Stimulated activated CD4-positive, alpha-beta T cell treated with anti-CD3 and anti-CD28 coated beads, Interleukin-1b, Interleukin-23, amount 100 ng/mL, for 48 hours (primary cell): Measurements from ENCODE around the gene SS18L1.

ENCODE experiments used
- DNase-seq: peaks from one replicate; pipeline ENCODE4 v3.0.0-alpha.2; 2020

Gene SS18L1

GRCh38 chr20:62197801-62198200 is 54.2 kb downstream of the SS18L1 start:
- no peak for DNase-seq

DNA sequence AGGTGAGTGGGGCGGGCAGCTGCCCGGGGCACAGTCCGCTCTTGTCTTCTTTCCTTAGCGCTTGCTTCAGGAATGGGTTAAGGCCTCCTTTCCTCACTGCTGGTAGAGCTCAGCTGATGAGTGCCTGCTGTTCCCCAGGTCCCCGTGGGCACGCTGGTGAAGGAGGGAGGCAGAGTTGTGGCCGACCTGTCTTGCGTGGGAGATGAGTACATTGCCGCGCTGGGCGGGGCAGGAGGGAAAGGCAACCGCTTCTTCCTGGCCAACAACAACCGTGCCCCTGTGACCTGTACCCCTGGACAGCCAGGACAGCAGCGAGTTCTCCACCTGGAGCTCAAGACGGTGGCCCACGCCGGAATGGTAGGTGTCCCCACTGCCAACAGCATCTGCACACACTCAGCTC is 54.9 kb downstream of the SS18L1 start:
- DNase-seq: no peak

DNA sequence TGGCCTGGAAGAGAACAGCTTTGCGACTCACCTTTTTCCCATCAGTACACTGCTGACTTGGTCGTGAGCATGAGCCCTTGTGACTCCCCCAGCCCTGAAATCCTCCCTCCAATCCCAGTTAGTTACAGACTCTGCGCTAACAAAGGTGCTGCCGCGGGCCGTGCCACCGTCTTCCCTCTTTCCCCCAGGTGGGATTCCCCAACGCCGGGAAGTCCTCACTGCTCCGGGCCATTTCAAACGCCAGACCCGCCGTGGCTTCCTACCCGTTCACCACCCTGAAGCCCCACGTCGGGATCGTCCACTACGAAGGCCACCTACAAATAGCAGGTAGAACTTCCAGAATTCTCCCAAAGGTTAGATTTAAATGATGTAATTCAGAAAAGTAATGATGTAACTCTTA is 55.4 kb downstream of the SS18L1 start:
- no peak for DNase-seq

- DNase-seq: no peak
These were observed 57.1 kb downstream of the SS18L1 start for GRCh38 chr20:62200491-62201172.

DNA sequence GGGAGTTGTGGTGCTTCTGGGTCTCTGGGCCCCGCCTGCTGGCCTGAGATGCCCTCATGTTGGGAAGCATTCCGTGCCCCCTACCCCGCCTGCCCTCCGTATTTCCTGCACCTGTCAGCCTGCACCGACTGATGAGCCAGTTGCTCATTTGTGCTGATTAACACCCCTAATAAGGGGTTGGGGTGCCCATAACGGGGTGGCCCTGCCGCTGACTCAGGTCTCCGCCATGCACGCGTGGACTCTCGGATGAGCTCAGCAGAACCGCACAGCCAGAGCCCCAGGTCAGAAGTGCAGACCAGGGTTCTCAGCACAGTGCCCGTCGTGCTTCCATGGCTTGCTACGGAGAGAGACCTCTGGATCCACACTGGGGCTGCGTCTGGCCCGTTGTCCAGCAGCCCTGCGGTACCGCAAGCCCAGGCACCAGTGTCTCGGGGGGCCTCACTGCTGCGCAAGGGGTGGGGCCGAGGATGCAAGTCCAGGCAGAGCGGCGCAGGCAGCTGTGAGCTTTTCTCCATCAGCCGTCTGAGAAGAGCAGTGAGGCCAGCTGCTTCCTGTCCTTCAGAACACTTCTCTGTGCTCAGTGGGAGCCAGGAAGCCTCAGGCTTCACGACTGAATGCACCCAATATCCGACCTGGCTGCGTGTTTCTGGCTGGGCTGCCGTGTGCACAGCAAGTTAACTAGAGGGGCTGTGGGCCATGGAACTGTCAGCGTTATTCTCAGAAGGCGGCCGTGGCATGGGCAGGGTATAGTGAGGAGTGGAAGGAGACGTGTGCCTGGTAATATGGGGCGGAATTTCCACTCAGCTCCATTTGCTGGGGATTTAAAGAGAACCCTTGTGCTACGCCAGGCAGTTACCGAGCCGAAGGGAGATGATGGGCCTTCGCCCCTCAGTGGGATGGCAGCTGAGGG is 57.9 kb downstream of the SS18L1 start:
- DNase-seq: no peak

GRCh38 chr20:62202083-62202395 is 58.5 kb downstream of the SS18L1 start:
- DNase-seq: no peak

DNA sequence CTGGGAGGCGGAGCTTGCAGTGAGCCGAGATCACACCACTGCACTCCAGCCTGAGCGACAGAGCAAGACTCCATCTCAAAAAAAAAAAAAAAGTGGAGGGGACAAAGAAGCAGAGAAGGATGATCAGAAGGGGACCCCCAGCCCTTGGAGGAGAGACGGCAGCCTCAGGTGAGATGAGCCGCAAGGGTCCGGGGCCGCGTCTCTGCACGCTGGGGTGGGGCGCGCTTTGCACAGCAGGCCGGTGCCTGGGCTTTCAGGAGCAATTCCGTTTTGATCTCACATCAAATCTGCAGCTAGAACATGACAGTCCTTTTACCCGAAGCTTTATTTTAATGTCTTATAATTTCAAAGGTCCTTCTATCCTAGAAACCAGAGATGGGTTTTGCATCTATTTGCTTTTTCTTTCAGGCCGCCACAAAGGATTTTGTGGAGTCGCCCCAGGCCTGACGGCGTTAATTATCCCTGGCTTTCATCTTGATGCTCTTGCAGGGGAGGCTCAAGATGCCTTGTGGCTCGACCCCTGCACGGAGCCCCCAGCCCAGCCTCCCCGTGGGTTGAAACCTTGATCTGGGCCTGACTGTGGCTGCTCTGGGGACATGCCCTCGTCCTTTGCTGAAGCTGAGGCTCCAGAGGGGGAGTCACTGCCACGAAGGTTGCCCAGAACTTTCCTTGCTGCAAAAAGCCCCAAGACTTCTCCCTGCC is 59.3 kb downstream of the SS18L1 start:
- DNase-seq: no peak

DNA sequence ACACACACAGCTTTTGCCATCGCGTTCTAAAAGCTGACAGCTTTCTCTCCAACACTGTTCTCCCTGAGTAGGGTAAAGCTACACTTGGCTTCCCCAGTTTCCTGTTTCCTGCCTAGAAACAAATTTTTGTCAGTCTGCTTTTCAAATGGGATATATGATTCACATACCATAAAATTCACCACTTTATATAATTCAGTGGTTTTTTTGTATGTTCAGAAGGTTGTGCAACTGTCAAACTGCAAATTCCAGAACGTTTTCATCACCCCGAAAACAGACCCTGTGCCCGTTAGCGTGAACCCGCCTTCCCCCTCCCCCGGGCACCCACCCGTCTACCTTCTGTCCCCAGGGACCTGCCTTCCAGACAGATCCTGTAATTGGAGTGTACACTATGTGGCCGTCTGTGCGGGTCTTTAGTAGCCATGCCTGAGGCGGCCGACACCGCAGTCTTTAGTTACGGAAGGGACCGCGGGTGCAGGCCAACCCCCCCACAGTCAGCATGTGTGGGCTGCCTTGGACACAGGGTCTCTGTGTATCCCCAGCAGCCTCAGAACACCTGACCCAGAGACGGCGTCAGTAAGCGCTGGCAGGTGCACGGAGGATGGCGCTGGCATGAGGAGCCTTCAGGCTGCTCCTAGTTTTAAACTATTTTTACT is 59.9 kb downstream of the SS18L1 start:
- DNase-seq: no peak

- DNase-seq: no peak
These were observed 62.2 kb downstream of the SS18L1 start for GRCh38 chr20:62205618-62206387.

DNA sequence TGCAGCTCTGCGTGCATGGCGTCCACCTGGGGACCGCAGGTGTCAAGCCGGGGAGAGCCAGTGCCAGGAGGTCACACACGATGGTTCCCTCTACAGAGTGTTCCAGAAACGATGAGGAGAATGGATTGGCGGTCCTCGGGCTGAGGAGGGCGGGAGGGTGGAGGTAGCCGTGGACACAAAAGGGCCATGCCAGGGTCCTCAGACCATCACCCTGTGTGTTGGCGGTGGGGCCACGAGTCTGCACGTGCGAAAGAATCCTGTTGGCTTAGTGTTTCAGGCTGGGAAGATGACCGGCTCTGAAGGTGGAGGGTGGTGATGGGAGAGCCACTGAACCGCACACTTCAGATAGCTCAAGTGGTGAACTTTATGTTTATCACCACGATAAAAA is 62.8 kb downstream of the SS18L1 start:
- no peak for DNase-seq

DNA sequence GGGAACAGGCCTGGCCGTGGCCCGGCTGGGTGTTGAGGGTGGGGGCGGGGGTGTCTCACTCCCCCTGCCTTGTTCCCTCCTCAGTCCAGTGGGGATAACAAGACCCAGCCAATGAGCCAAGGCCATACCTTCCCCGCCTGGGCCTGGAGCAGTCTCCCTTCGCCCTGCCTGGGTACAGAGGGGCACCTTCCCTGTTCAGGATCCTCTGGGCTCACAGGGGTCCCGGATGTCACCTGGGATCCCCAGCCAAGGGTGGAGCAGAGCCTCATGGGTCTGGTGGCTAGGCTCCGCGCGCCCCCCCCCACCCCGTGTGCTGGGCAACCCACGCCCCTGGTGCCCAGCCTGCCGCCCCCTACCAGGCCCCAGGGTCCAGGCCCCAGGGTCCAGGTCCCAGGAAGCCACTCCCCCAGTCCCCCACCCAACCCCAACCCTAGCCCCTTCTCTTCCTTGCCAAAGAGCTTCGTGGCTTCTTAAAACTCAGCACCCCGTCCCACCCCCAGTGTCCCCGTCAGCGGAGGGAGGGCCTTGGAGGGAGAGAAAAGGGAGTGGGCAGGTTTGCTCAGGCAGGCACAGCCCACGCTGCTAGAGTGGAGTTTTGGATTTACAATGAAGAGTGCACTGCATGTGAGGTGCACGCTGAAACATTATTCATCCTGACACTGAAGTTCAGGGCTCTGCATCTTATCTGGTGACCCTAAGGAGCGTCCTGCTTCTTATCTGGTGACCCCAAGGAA is 64.7 kb downstream of the SS18L1 start:
- DNase-seq: no peak

DNA sequence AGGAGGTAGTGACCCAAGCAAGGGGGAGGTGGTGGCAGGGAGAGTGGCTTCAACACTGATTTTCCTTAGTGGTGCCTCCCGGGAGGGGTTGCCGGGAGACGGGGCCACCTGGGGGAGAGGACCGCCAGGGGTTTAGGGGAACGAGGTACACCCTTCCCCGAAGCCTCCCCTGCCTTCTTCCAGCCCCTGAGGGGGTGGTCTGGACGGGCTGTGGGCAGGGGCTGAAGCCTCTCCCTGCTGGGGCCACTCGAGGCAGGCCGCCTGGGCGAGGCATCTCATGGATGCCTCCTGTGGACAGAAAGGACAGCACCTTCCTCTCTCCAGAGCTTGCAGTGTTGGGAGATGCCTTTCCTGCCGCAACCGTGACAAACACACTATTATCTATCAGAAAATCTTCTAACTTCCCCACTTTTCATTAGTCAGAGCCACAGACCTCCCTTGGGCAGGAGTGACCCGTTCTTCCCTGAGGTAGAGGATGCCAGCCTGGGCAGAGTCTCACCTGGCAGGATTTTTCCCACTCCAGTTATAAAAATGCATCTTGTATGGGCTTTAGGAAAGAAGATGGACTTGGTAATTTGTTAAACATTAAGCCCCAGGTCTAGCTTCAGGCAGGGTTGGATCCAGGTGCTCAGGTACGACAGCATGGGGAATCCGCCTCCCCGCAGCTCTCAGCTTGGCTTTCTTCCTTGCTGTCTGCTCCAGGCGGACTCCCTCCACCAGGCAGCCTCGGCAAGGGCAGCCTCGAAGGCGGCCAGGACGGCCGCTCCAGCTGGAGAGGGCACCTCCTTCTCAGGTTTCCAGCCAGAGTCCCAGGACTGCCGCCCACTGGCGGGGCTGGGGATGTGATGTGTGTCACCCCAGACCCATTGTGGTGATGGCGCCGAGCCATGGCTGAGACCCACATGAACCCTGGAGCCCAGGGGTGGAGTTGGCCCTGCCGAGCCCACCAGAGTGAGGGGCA is 65.5 kb downstream of the SS18L1 start:
- no peak for DNase-seq

DNA sequence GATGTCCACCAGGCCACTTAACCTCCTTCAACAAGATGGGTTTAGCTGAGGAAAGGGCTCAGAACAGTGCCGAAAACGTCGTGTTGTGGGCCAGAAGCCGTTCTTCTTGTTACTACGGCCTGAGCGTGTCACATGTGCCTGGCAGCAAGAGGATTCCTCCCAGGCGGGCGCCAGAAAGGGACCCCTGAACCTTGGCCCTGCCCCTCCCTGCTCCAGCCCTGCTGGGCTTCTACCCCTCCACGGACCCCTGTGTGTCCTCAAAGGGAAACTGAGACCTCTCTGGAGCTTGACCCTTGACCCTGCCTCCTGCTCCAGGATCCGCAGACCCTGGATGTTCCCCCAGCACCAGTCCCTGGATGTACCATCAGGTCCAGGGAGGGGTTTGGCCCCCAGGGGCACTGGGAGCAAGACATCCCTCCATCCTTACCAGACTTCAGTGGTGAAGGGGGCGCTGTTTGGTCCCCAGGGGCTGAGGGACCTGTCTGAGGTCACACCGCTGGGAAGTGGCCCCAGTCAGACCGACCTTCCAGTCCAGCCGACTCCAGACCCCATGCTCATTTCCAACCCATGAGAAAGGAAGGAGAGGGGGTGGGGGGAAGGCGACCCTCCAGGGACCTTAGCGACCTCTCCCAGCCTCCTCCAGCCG is 66.4 kb downstream of the SS18L1 start:
- DNase-seq: no peak

DNA sequence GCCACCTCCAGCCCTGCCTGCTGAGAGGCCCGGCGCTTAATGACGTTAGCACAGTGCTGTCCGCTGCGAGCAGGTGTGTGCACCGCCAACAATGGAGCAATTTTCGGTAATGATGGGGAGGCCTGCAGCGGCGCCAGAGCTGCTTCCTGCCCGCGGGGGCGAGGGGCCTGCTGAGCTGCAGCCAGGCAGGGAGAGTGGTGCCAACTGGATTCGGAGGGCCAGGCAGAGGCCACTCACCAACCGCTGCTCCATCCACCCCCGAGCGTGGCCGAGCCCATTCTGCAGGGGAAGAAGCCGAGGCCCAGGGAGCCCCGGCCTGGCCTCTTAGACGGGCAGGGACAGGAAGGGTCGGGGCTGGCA is 66.9 kb downstream of the SS18L1 start:
- no peak for DNase-seq

- DNase-seq: no peak
These were observed 67.6 kb downstream of the SS18L1 start for GRCh38 chr20:62211216-62211615.

GRCh38 chr20:62211769-62212288 is 68.3 kb downstream of the SS18L1 start:
- no peak for DNase-seq

DNA sequence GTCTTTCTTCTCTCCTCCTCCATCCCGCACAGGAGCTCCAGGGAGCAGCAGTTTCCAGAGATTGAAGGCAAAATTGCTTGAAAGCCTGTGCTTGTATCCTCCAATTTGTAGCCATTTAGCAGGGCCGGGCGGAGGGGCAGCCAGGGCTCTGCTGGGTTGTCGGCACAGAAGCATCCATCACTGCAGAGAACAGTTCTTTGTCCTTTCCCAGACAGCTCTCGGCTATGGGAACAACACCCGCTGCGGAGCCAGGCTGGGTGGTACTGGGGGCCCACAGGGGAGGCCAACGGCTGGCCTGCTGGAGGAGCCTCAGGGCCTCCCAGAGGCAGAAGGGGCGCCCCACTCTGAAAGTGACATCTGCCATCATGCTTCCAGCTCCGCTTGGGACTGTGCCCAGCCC is 68.7 kb downstream of the SS18L1 start:
- no peak for DNase-seq

- DNase-seq: no peak
These were observed 70.5 kb downstream of the SS18L1 start for GRCh38 chr20:62214067-62214466.

DNA sequence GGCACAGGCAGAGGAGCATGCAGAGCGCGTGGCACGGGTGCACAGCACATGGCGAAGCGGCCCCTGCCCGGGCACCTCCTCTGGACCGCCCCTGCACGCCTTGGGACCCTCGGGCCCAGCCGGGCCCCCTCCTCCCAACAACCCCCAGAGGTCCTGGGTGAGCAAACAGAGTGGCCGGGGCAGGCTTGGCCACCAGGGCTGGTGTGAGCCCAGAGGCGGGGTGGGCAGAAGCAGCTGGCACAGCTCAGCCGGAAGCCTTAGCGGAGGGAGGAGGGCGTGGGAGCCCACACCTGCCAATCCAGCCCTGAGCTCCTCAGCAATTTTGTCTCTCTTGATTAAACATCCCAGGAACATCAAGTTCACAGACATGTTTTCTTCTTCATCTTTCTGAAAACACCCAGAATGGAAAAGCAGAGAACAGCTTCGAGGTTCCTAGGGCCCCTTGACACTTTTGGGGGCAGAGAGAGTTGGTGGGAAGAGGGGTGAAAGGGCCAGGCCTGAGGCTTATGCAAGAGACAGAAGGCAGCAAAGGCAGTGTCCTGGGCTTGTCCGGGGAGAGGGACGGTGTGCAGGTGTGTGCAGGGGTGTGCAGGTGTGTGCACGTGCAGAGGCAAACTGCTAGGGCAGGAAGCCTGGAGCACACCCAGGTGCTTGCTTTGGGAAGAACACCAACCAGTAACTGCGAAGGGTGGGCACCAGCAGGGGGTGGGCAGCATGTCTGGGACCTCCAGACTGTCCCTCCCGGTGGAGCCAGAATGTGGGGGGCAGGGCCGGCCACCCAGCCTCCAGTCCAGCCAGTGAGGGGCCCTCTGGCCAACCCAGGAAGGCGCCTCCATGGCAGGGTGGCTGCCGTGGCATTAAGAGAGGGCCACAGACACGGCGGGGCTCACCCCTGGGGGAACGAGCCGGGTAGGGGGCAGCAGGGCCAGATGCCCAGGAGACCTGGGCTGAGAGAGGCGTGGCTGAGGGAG is 71.7 kb downstream of the SS18L1 start:
- no peak for DNase-seq
